Omental fat pad (tissue), 4 donors: ENCODE results near the gene NEB. TPM values are rescaled to one million over a fixed set of nuclear protein-coding genes. Genes with fewer than 3 reads are reported as not detected.
"Not testable (repeated sequence)": the region's sequence is repeated elsewhere in the genome, so short reads cannot be mapped to it uniquely, and the experiment has no call there.

Experiments used
- ATAC-seq: fragments of 150-250 bp; one replicate; pipeline ENCODE4 v1.9.1; 2016; ENCODE audit warnings: mild to moderate bottlenecking, moderate library complexity; ENCODE audit not compliant: low FRiP score
- DNase-seq: peaks from one replicate; pipeline ENCODE4 v3.0.0-alpha.2; 2019; ENCODE audit warnings: low spot score
- CTCF ChIP-seq, 3 donors: fragments of 450-650 bp; IDR thresholded peaks; one replicate each; pipeline ENCODE4 v1.5.1; 2016 to 2017; ENCODE audit warnings: antibody characterized with exemption in 3 of 3, mild to moderate bottlenecking in 3 of 3, moderate library complexity in 2 of 3
- total RNA-seq, 4 donors: library from RNA; depleted of rRNA; stranded (reverse); fragments of >200 nt; gene quantifications; one replicate each; pipeline ENCODE4 v1.1.0, GENCODE V29; 2016

The NEB gene
- total RNA-seq, 4 donors from 2014 or later = 1.2 to 3.6 (median 2.3) TPM

- no peak for ATAC-seq
- DNase-seq = no peak
- no peak for TF ChIP-seq CTCF (IDR thresholded peaks at IDR 0.05)
Measured at GRCh38 chr2:151654891-151655290, 79.4 kb downstream of the NEB start.

GRCh38 chr2:151654085-151654484 lies 80.2 kb downstream of the NEB start:
- no peak for ATAC-seq
- no peak for TF ChIP-seq CTCF (IDR thresholded peaks at IDR 0.05)
- no peak for DNase-seq

GRCh38 chr2:151651274-151651673 lies 83.0 kb downstream of the NEB start:
- ATAC-seq (no peak), DNase-seq (no peak)
- TF ChIP-seq CTCF (IDR thresholded peaks at IDR 0.05) = no peak

GRCh38 chr2:151650456-151650855 lies 83.8 kb downstream of the NEB start:
- no peak for ATAC-seq
- DNase-seq = no peak
- TF ChIP-seq CTCF (IDR thresholded peaks at IDR 0.05) = no peak

- TF ChIP-seq CTCF (IDR thresholded peaks at IDR 0.05) = no peak
- ATAC-seq (no peak), DNase-seq (no peak)
Measured at GRCh38 chr2:151649966-151650365, 84.3 kb downstream of the NEB start.

GRCh38 chr2:151649400-151649799 lies 84.9 kb downstream of the NEB start:
- ATAC-seq (no peak), DNase-seq (no peak)
- no peak for TF ChIP-seq CTCF (IDR thresholded peaks at IDR 0.05)

GRCh38 chr2:151646512-151646911 lies 87.8 kb downstream of the NEB start:
- ATAC-seq, DNase-seq: not testable (repeated sequence)

GRCh38 chr2:151644580-151644979 lies 89.7 kb downstream of the NEB start:
- no peak for TF ChIP-seq CTCF (IDR thresholded peaks at IDR 0.05)
- ATAC-seq (no peak), DNase-seq (no peak)

GRCh38 chr2:151641895-151642294 lies 92.4 kb downstream of the NEB start:
- not testable (repeated sequence) for ATAC-seq, DNase-seq
